Fibroblast of skin of left quadriceps (primary cell): ENCODE measurements around the gene TCF3.
A peak's percentile ranks its signal among the peaks of the same experiment; 100 is the strongest.
"Not testable (repeated sequence)": the region's sequence is repeated elsewhere in the genome, so short reads cannot be mapped to it uniquely, and the experiment has no call there.

Experiments used
- DNase-seq, 2 experiments: peaks; one replicate each; pipeline ENCODE4 v3.0.0-alpha.2; 2013; ENCODE audit warnings: low read depth in 2 of 2

Gene TCF3

DNA sequence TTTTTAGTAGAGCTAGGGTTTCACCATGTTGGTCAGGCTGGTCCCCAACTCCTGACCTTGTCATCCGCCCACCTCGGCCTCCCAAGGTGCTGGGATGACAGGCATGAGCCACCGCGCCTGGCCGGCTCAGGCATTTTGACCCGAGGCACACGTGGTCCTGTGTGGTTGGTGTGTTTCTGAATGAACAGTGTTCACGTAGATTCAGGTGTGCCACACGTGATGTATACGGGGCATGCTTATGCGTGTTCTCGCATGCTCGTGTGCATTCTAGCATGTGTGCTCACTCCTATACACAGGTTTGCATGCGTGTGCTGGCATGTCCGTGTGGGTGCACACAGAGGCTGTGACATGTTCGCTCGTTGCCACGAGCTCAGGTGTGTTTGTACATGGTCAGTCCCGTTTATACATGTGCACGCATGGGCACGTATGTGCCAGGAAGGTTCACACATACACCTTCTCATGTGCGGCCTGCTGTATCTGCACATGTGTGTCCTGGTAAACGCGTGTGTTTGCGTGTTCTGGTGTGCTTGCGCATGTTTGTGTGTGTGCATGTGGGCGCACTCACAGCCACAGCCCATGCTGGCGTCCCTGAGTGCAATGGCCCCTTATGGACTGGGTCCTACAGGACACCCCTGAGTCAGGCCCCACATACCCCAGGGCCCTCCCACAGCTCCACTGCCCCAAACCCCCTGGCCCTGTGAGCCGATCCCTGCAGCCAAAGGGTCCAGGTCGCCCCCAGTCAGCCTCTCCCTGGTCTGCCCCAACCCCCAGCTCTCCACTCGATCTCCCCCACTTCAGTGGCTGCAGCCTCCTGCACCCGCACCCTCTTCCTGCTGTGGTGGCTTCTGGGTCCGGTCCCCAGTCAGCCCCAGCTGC is 20.6 kb upstream of the TCF3 start:
- no peak for DNase-seq

DNA sequence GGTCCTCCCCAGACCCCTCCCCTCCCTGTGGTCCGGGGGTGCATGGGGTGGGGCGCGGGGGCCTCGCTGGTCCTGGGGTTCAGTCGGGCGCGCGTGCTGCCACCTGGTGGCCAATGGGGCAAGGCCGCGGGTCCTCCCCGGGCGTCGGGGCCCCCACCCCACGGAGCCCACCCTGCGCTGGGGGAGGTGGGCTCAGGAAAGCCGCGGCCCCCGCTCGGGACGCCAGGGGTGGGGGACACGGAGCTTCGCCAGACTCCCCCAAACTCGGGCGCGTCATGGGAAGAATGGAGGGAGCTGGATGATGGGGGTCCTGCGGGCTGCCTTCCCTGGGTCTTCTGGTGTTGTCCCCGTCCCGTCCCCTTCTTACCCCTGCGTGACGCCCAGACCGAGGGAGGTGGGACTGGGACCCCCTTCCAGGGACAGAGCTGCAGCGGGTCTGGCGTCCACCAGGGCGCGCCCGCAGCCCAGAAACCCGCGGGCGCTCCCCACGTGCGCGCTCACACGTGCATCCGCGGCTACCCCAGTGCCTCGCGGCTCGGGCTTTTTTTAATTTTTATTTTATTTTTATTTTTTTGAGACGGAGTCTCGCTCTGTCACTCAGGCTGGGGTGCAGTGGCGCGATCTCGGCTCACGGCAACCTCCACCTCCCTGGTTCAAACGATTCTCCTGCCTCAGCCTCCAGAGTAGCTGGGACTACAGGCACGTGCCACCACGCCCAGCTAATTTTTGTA is 19.8 kb upstream of the TCF3 start:
- DNase-seq: no peak

DNA sequence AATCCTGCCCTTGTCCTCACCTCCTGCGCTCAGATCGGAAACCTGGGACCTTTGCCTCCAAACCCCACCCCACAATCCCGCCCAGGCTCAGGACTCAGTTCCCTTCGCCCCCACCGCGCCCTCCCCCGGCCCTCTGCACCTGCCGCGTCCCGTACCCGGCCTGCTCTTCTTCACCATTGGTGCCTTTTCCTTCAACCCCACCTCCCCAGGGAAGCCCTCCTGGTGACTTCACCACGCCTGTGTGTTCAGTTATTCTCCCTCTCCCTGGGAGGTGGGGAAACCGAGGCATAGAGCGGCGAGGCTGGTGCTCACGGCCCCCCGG is 19.3 kb upstream of the TCF3 start:
- DNase-seq: no peak

DNA sequence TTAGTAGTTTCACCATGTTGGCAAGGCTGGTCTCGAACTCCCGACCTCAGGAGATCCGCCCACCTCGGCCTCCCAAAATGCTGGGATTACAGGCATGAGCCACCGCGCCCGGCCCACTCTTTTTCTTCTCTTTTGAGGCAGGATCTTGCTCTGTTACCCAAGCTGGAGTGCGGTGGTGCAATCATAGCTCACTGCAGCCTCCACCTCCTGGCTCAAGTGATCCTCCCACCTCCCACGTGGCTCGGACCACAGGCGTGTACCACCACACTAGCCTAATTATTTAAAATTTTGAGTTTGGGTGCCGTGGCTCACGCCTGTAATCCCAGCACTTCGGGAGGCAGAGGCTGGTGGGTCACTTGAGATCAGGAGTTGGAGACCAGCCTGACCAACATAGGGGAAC is 18.3 kb upstream of the TCF3 start:
- not testable (repeated sequence) for DNase-seq

DNA sequence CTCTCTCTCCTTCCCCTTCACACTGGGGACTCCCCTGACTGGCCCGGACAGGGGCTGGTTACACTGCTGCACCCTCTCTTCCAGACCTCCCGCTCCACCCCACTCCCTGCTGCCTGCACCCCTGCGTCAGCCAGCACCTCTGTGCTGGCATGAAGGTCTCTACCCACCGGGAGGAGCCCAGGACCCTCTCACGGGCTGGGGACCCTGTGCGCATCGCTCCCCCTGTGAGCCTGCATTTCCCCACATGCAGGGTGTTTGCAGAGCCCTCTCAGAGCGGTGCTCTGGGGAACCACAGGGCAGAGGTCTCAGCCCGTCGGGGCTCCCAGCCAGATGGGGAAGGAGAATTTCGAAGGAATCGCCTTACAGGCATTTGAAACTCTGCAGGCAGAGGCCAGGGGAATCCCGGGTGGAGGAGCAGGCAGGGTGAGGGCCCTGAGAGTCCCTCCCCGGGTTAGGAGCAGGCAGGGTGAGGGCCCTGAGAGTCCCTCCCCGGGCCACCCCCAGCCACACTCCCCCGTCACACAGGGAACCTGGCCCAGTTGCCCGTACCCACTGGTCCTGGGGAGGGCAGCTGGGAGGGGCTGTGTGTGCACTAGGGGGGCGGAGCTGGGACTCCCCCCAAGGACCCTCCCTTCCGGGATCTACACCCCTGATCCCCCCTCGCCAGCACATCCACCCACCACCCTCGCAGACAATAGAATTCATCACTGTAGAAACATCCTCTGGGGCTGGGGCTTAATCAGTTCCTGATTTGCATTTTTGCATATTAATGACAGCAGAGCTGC is 16.3 kb upstream of the TCF3 start:
- no peak for DNase-seq

DNA sequence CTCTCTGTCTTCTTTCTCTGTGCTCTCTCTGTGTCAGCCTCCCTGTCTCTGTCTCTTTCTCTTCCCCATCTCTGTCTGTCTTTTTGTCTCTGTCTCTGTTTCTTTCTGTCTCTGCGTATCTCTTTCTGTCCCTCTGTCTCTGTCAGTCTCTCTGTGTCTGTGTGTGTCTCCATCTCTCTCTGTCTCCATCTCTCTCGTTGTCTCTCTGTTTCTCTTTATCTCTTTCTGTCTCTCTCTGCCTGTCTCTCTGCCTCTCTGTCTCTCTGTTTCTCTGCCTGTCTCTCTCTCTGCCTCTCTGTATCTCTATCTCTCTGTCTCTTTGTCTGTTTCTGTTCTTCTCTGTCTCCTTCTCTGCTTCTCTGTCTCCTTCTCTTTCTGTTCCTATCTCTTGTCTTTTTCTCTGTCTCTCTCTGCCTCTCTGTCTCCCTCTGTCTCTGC is 15.7 kb upstream of the TCF3 start:
- no peak for DNase-seq

DNA sequence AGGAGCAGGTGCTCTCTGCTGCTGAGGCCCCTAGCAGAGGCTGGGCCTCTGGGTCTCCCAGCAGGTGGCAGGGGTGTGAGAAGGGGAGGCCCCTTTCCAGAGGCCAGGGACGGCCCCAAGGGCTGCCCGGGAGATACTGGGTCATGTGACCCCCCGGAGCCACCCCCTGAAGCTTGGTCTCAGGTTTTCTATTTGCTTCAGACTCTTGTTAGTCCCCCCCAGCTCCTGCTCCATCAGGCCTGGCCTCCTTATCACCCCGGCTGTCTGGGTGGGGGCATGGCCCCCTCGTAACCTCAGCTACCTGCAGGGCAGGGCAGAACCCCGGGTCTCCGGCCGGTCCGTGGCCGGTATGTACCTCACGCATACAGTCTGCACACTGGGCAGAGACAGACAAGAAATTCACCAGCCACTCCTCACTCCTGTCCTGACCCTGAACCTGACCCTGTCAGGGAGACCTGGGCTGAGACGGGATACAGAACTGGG is 13.2 kb upstream of the TCF3 start:
- DNase-seq: no peak

DNA sequence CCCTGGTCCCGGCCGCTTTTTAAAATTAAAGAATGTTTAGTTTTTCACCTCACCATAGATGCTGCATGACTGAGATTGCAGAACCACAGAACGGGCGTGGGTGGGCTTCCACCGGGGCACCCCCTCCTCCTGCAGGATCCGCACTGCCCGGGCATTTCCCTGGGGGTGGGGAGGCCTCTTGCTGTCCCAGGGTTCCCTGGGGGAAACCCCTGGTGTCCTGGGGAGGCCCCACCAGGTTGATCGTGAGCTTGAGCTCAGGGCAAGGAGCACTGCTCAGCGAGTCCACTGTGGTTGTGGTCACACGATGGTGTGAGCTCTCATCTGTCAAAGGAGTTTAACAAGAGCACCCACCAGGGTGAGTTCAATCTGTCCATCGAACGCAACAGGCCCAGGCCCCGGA is 11.4 kb upstream of the TCF3 start:
- DNase-seq: no peak

DNA sequence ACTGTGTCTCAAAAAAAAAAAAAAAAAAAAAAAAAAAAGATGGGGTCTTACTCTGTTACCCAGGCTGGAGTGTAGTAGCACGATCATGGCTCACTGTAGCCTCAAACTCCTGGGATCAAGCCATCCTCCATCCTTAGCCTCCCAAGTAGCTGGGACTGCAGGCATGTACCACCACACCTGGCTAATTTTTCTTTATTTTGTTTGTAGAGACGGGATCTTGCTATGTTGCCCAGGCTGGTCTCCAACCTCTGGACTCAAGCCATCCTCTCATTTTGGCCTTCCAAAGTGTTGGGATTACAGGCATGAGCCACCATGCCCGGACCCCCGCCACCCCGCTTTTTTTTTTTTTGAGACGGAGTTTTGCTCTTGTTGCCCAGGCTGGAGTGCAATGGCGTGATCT is 10.8 kb upstream of the TCF3 start:
- not testable (repeated sequence) for DNase-seq

DNA sequence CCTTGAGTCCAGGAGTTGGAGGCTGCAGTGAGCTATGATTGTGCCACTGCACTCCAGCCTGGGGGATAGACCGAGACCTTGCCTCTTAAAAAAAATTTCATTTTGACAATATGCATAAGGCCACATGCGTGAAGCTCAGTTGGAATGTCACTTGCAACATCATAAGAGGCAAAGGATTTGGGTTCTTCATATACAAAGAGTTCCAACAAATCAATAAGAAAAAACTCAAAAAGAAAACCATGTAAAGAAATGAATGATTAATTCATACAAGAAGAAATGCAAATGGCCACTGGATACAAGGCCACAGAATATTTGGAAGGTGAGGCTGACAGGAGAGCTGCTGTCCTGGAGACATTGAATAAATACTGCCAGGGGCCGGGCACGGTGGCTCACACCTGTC is 9.6 kb upstream of the TCF3 start:
- DNase-seq: no peak

DNA sequence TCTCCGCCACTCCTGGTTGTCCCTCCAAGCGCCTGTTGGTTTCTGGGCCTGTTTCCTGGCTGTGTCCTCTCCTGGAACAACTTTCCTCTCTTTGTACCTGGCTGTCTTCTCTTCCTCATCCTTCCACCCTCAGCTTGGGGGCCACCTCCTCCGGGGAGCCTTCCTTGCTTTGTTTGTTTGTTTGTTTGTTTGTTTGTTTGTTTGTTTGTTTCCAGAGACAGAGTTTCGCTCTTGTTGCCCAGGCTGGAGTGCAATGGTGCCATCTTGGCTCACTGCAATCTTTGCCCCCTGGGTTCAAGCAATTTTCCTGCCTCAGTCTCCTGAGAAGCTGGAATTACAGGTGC is 6.6 kb upstream of the TCF3 start:
- no peak for DNase-seq

DNA sequence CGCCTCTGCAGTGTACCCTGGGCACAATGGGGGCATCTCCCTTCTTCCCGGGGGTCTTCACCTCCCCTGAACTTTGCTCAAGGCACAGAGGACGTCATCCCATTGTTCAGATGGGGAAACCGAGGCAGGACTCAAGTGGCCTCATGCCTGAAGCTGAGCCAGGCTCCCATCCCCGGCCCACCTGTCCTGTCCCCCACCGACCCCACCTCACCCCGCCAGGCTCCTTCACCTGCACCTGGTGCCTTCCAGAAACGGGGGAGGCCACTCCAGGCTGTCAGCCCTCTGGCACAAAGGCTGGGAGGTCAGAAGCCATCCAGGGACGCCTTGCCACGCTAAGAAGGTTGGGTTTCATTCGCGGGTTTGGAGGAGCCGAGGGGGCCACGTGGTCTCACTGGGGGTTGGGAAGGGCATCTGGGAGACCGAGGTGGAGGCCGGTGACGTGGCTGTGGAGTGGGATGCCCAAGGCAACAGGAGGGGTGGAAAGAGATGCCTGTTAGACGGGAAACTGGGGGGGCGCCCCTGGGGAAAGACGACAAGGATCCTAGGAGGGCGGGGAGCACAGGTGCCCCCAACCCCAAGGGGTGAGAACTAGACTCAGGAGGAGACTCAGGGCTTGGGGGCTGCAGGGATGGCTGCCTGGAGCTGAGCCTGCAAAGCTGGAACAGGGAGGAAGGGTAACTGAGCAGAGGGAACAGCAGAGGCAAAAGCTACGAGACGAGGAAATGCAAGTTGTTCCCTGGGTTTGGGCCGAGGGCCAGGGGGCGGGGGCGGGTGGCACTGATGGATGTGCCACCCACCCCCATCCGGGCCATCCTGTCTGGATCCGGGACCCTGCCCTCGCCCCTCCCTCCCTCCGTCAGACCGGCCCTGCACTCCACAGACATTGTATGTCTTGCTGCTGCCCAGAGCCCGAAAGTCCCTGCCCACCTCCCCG is 6.0 kb upstream of the TCF3 start:
- no peak for DNase-seq

DNA sequence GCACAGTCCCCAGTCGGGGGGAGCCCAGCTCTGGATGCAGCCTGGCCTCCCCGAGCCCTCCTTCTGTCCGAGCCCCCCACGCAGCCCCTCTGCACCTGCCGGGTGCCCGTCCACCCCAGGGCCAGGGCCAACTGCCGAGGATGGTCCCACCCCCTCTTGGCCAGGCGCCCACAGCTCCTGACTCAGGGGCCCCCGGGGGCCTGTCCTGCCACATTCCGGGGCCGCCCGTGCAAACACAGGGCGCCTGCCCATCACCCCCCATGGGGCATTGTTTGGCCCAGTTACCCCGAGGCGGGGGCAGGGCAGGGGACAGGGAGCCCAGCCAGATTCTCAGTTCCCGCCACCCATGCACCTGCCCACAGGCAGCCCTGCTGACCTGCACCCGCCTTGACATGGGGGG is 5.3 kb upstream of the TCF3 start:
- DNase-seq: no peak

DNA sequence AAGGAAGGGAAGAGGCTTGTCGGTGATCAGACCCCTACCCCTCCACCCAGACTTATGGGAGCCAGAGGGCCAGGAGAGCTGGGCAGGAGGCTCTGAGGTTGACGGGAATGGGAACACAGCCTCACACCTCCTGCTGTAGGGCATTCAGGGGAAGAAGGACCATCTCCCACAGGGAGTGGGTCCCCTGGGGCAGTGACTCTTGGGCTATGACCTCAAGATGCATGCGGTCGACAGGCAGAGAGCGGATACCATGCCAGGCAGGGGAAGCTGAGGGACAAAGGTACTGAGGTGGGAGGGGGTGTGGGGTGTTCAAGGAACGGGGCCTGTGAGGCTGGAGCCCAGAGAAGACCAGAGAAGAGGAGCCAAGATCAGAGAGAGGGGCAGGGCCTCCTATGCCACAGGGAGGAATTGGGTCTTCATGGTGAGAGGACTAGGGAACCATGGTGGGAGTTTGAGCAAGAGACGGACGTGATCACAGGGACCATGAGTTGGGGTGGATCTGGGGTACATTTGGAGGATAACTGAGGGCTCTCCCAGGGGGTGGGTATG is 4.6 kb upstream of the TCF3 start:
- no peak for DNase-seq

DNA sequence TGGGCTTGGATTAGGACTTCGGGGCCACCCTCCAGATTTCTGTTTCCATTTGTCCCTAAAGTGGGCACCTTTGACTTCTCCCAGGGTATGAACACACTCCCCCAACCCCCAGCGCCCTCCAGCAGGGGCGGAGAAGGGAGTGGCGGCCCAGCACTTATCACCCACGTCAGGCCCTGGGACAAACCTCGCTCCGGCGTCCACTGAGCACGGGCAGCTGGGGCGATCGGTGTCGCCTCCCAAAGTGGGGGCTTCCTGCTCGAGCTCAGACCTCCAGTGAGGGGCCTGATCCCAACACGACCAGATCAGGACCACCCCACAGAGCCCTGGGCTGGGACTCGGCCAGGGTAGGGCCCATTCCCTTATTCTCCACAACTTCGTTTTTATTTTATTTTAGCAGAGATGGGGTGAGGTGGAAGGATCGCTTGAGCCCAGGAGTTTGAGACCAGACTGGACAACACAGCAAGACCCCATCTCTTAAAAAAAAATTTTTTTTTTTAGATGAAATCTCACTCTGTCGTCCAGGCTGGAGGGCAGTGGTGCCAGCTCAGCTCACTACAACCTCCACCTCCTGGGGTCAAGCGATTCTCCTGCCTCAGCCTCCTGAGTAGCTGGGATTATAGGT is 3.7 kb upstream of the TCF3 start:
- DNase-seq: no peak

DNA sequence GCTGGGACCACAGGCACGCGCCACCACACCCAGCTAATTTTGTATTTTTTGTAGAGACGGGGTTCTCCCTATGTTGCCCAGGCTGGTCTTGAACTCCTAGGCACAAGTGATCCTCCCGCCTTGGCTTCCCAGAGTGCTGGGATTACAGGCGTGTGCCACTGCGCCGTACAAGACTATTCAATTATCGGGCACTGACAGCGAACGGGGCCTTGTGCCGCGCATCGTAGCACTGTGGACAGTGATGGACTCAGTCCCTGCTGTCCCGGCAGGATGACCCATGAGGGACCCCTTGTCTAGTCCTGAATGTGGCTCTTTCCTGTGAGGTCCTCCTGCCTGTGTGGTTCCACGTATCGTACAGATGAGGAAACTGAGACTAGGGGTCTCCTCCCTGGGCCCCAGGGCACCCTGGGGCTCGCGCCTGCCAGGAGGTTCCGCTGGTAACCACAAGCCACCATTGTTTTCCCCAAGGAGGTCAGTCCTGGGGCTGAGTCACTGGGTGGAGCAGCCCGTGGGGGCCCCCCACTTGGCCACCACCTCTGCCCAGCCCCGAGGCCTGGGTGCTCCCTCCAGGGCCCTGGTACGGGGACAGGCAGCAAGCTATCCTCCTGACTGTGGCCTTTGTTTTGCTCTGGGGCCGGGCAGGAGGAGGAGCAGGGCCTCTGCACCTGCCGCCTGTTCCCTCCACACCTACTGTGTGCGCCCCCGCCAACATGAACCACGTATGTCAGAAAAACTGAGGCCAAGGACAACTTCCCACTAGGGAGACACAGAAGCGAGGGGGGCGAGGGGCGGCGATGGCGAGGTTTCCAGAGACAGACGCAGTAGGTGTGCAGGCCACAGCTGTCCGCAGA is 2.9 kb upstream of the TCF3 start:
- no peak for DNase-seq

DNA sequence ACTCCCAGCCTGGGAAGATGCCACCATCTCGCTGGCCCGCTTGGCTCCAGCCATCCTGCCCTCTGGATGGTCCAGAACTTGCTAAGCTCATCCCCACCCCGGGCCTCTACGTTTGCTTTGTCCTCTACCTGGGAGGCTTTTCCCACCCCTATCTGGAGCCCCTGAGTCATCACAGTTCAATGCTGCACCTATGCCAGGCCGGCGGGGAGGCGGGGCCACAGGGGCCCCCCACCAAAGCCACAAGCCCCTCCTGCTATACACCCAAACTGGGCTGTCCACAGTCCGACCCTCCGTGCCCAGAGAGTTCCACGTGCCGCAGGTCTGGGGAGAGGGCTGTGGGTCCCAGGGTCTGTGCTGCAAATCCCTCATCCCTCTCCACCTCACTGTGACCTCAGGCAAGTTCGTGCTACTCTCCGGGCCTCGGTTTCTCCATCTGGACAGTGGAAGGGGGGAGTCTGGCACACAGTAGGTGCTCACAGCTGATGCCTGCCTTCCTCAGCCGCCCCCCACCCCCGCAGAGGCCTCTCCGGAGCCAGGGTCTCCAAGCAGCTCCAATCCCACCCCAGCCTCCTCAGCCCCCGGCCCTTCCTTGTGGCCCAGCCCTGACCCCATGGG is 1.9 kb upstream of the TCF3 start:
- no peak for DNase-seq

DNA sequence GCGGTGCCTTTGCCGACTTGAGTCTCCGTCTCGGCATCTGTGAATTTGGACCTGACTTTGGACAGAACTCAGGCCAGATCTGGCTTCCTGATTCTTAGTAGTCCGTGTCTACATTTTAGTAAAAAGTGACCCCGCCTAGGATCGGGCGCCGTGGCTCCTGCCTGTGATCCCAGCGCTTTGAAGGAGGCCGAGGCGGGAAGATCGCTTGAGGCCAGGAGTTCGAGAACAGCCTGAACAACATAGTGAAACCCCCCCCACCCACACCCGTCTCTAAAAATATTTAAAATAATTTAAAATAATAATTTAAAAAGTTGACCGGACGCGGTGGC is 849 bp upstream of the TCF3 start:
- DNase-seq: no peak

DNA sequence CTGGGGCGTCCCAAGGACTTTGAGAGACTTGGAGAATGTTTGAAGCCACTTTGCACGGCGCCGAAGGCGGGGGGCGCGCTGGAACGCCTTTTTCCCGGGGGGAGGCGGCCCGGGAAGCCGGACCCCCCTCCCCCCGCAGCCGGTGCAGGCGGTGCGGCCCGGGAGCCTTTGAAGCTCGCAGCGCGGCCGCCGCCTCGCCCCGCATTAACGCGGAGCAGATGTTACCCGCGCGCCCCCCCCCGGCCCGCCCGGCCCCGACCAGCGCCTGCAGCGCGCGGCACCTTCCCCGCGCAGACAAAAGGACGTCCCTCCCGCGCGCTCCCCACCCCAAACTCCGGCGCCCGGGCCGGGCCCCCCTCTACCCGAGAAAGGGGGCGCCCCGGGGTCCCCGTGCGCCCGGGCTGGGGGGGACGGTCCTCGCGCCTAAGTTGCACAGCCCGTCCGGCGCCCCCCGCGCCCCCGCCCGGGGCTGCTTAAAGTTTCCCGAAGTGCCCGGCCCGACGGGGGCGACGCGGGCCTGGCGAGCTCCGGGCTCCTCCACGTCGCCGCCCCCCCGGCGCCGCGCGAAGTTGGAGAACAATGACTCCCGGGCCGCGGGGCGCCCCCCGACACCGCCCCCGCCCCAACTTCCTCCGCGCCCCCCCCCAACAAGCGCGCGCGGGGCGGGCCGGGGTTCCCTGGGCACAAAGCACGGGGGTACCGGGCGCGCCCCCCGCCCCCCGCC is 685 bp downstream of the TCF3 start:
- DNase-seq: peak in 1 of 2 experiments; percentile 2
